Natural killer cell (primary cell): ENCODE measurements around the gene TP53RK. TPM values are rescaled to one million over a fixed set of nuclear protein-coding genes. Genes with fewer than 3 reads are reported as not detected.

ENCODE experiments used
- ATAC-seq, 3 donors: fragments of 150-1000 bp in 2 of 3; fragments of 200-7000 bp in 1 of 3; cut with Tn5 transposase; 1 replicate in 1 of 3; 2 replicates in 2 of 3; pipeline ENCODE4 v1.10.0; 2021; ENCODE audit warnings: mild to moderate bottlenecking in 2 of 3, moderate library complexity in 2 of 3
- DNase-seq, 2 donors: peaks; one replicate each; pipeline versions ENCODE4 v3.0.0 to v3.0.0-alpha.2; 2013 to 2021; ENCODE audit warnings: mixed read lengths in 1 of 2
- H3K27ac ChIP-seq: one replicate; pipeline ENCODE4 v1.5.1; 2013; ENCODE audit warnings: mild to moderate bottlenecking, low read length
- H3K27me3 ChIP-seq: one replicate; pipeline ENCODE4 v1.6.1; 2013; ENCODE audit warnings: low read length; ENCODE audit not compliant: control insufficient read depth, insufficient read depth
- H3K36me3 ChIP-seq: one replicate; pipeline ENCODE4 v1.6.1; 2013; ENCODE audit warnings: low read length; ENCODE audit not compliant: control insufficient read depth, insufficient read depth
- H3K4me1 ChIP-seq: one replicate; pipeline ENCODE4 v1.6.1; 2013; ENCODE audit warnings: low read length; ENCODE audit not compliant: control insufficient read depth, insufficient read depth
- H3K4me3 ChIP-seq: one replicate; pipeline ENCODE4 v1.5.1; 2013; ENCODE audit warnings: low read length
- H3K9me3 ChIP-seq: one replicate; pipeline ENCODE4 v1.6.1; 2013; ENCODE audit warnings: low read length; ENCODE audit not compliant: control insufficient read depth, insufficient read depth
- H3K27ac Mint-ChIP-seq, 2 donors: one replicate each; pipeline ENCODE4 v1.8.0; 2022; ENCODE audit warnings: mild to moderate bottlenecking in 2 of 2, mixed read lengths in 2 of 2, moderate library complexity in 1 of 2
- H3K27me3 Mint-ChIP-seq, 2 donors: one replicate each; pipeline ENCODE4 v1.8.0; 2022; ENCODE audit warnings: low read depth in 2 of 2, mixed read lengths in 2 of 2
- H3K36me3 Mint-ChIP-seq: one replicate; pipeline ENCODE4 v1.8.0; 2022; ENCODE audit warnings: mixed read lengths
- H3K4me1 Mint-ChIP-seq, 2 donors: one replicate each; pipeline ENCODE4 v1.8.0; 2022; ENCODE audit warnings: mixed read lengths in 2 of 2
- H3K4me3 Mint-ChIP-seq: one replicate; pipeline ENCODE4 v1.8.0; 2022; ENCODE audit warnings: mild to moderate bottlenecking, moderate library complexity, mixed read lengths
- H3K9me3 Mint-ChIP-seq, 2 donors: one replicate each; pipeline ENCODE4 v1.8.0; 2022; ENCODE audit warnings: mixed read lengths in 2 of 2
- CTCF ChIP-seq: fragments of 200-600 bp; IDR thresholded peaks from one replicate; pipeline ENCODE4 v1.8.0; 2022; ENCODE audit warnings: antibody characterized with exemption
- WGBS: methylation state at CpG from one replicate; pipeline ENCODE4 v1.1.7; 2013; ENCODE audit warnings: missing lambda C conversion rate; ENCODE audit not compliant: insufficient coverage; 5-methylcytosine and 5-hydroxymethylcytosine counted together
- intact Hi-C: fragments of 100-400 bp; cut with micrococcal nuclease; formaldehyde crosslinking; loops from one replicate; pipeline ENCODE4 v1.14.2; 2022
- total RNA-seq, 4 donors: library from RNA; stranded (reverse); fragments of 120-200 nt in 1 of 4; gene quantifications; one replicate each; pipeline versions ENCODE4 v1.2.3 to v1.2.4, GENCODE V29; 2013 to 2022

The TP53RK gene
- total RNA-seq, 3 donors from 2014 or later (not counting 1 experiment from before 2014, with no cell fraction given): 5.0 to 10.4 (median 7.8) TPM

GRCh38 chr20:46660487-46660886 lies 28.8 kb downstream of the TP53RK start:
- no peaks in the 10 kb centered on the region for H3K9me3 ChIP-seq
- Mint-ChIP-seq H3K9me3 (no peaks in the 10 kb centered on the region), H3K4me3 (no peak overlapping the region), H3K4me1 (no peaks in the 10 kb centered on the region), H3K36me3 (no peaks in the 10 kb centered on the region), H3K27me3 (no peaks in the 10 kb centered on the region), H3K27ac (no peak overlapping the region)
- H3K27ac ChIP-seq: no peak overlapping the region
- no peak for TF ChIP-seq CTCF
- 92% methylated on average over 3 of the region's 4 CpGs for WGBS
- peaks cover 2% of the 10 kb centered on the region for H3K27me3 ChIP-seq
- intact Hi-C loops: no loop called here
- H3K36me3 ChIP-seq: no peaks in the 10 kb centered on the region
- no peak for ATAC-seq
- no peak overlapping the region for H3K4me3 ChIP-seq
- no peak for DNase-seq
- H3K4me1 ChIP-seq: no peaks in the 10 kb centered on the region

GRCh38 chr20:46657618-46658017 lies 31.6 kb downstream of the TP53RK start:
- DNase-seq (no peak), ATAC-seq (no peak)
- H3K4me1 Mint-ChIP-seq: no peaks in the 10 kb centered on the region
- H3K27ac Mint-ChIP-seq: no peak overlapping the region
- no peaks in the 10 kb centered on the region for H3K9me3 Mint-ChIP-seq
- H3K9me3 ChIP-seq: no peaks in the 10 kb centered on the region
- no peak overlapping the region for H3K4me3 ChIP-seq
- H3K27me3 Mint-ChIP-seq: peaks cover 10 to 17% of the 10 kb centered on the region in 2 donors
- H3K27me3 ChIP-seq: peaks cover 9% of the 10 kb centered on the region
- H3K4me3 Mint-ChIP-seq: no peak overlapping the region
- no peak overlapping the region for H3K27ac ChIP-seq
- H3K36me3 ChIP-seq: no peaks in the 10 kb centered on the region
- no peaks in the 10 kb centered on the region for H3K4me1 ChIP-seq
- no peaks in the 10 kb centered on the region for H3K36me3 Mint-ChIP-seq
- 86% methylated on average over 7 of the region's 7 CpGs for WGBS
- intact Hi-C loops: no loop called here
- no peak for TF ChIP-seq CTCF

GRCh38 chr20:46657137-46657536 lies 32.1 kb downstream of the TP53RK start:
- no peak for DNase-seq
- intact Hi-C loops: no loop called here
- Mint-ChIP-seq H3K27me3 (peaks cover 11 to 18% of the 10 kb centered on the region in 2 donors), H3K9me3 (no peaks in the 10 kb centered on the region), H3K4me1 (no peaks in the 10 kb centered on the region), H3K27ac (no peak overlapping the region), H3K36me3 (no peaks in the 10 kb centered on the region), H3K4me3 (no peak overlapping the region)
- TF ChIP-seq CTCF: no peak
- Histone ChIP-seq H3K4me3 (no peak overlapping the region), H3K4me1 (no peaks in the 10 kb centered on the region), H3K36me3 (no peaks in the 10 kb centered on the region), H3K27ac (no peak overlapping the region), H3K9me3 (no peaks in the 10 kb centered on the region), H3K27me3 (peaks cover 9% of the 10 kb centered on the region)
- ATAC-seq: no peak
- WGBS: 90% methylated on average over 8 of the region's 8 CpGs

- H3K9me3 Mint-ChIP-seq: no peaks in the 10 kb centered on the region
- Histone ChIP-seq H3K4me1 (no peaks in the 10 kb centered on the region), H3K27me3 (peaks cover 13% of the 10 kb centered on the region), H3K4me3 (no peak overlapping the region), H3K9me3 (no peaks in the 10 kb centered on the region), H3K36me3 (no peaks in the 10 kb centered on the region), H3K27ac (no peak overlapping the region)
- no peak for TF ChIP-seq CTCF
- no peak for ATAC-seq
- DNase-seq: no peak
- peaks cover 8% of the 10 kb centered on the region for H3K36me3 Mint-ChIP-seq
- H3K27me3 Mint-ChIP-seq: peaks cover 33 to 47% of the 10 kb centered on the region in 2 donors
- H3K4me3 Mint-ChIP-seq: no peak overlapping the region
- intact Hi-C loops: no loop called here
- no peak overlapping the region for H3K27ac Mint-ChIP-seq
- peaks cover 0 to 5% of the 10 kb centered on the region in 2 donors for H3K4me1 Mint-ChIP-seq
Observed at GRCh38 chr20:46652699-46653098, 36.5 kb downstream of the TP53RK start.
